ENCODE measurements around the gene SAMD4A. TPM values are rescaled to one million over a fixed set of nuclear protein-coding genes. Genes with fewer than 3 reads are reported as not detected.

Gene SAMD4A
- polyA plus RNA-seq, 3 donors, result 3.2 to 8.6 (median 4.2) TPM

DNA sequence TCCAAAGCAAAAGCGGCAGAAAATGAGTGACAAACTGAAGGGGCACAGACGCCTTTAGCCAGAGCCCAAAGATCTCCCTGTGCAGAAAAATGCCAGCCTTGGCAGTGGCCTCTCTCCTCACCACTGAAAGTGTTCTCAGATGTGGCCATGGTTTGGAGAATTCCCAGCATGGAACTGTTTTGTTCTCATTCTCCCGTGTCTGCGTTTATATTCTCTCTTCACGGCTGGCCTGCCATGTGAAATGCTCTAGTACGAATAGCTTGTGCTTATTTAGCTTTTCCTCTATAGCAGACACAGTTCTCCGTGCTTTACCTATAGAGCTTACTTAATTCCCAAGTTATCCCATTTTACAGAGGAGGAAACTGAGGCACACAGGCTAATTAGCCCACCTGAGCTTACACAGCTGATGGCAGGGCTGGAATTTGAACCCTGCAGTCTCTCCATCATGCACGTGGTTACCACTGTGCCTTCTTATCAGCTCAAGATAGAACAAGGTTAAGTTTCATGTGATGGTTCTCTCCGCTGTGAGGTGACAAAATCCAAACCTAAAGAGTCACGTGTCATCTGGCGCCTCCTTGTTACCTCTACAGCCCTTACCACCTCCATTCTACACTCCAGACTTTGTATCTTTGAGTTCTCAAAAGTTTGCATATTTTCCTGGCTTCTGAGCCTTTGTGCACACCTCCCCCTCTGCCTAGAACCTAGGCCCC, 194.1 kb downstream of the SAMD4A start:
- TF ChIP-seq, protein P1, sequence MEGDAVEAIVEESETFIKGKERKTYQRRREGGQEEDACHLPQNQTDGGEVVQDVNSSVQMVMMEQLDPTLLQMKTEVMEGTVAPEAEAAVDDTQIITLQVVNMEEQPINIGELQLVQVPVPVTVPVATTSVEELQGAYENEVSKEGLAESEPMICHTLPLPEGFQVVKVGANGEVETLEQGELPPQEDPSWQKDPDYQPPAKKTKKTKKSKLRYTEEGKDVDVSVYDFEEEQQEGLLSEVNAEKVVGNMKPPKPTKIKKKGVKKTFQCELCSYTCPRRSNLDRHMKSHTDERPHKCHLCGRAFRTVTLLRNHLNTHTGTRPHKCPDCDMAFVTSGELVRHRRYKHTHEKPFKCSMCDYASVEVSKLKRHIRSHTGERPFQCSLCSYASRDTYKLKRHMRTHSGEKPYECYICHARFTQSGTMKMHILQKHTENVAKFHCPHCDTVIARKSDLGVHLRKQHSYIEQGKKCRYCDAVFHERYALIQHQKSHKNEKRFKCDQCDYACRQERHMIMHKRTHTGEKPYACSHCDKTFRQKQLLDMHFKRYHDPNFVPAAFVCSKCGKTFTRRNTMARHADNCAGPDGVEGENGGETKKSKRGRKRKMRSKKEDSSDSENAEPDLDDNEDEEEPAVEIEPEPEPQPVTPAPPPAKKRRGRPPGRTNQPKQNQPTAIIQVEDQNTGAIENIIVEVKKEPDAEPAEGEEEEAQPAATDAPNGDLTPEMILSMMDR (IDR thresholded peaks at IDR 0.05), result no peak
- Mint-ChIP-seq H3K27ac (no peak overlapping the region), H3K36me3 (no peaks in the 10 kb centered on the region), H3K9me3 (no peaks in the 10 kb centered on the region), H3K4me3 (no peak overlapping the region), H3K4me1 (peaks cover 2% of the 10 kb centered on the region), H3K27me3 (ENCODE audit: low read depth in 3 of 3) (peaks cover 3 to 11% (median 4%) of the 10 kb centered on the region in 3 donors)
- Histone ChIP-seq H3K27ac (ENCODE audit: low read depth in 1 of 2, low read length in 2 of 2) (no peak overlapping the region), H3K9me3 (replicated peaks in 1 of 2; ENCODE audit: control insufficient read depth in 1 of 2, insufficient read depth in 1 of 2, low read length in 2 of 2) (no peaks in the 10 kb centered on the region), H4K20me1 (ENCODE audit: insufficient read depth, low read length) (no peaks in the 10 kb centered on the region), H3K79me2 (ENCODE audit: insufficient read depth, low read length) (no peaks in the 10 kb centered on the region), H3K4me1 (ENCODE audit: control insufficient read depth in 1 of 2, insufficient read depth in 2 of 2, low read length in 2 of 2) (no peaks in the 10 kb centered on the region), H3K27me3 (ENCODE audit: control insufficient read depth in 2 of 2, insufficient read depth in 2 of 2, low read length in 2 of 2) (no peaks in the 10 kb centered on the region), H3K36me3 (replicated peaks in 1 of 2; ENCODE audit: control insufficient read depth in 1 of 2, insufficient read depth in 2 of 2, low read length in 2 of 2) (no peaks in the 10 kb centered on the region), H3K4me3 (replicated peaks in 1 of 3; ENCODE audit: low read depth in 2 of 3, low read length in 3 of 3) (no peak overlapping the region), H2AFZ (ENCODE audit: insufficient read depth, low read depth, low read length, poor library complexity, severe bottlenecking) (no peak overlapping the region), H3K9ac (ENCODE audit: insufficient read depth, low read length, poor library complexity, severe bottlenecking) (no peak overlapping the region), H3K4me2 (replicated peaks; ENCODE audit: extremely low read depth, low read length, poor library complexity, severe bottlenecking) (no peak overlapping the region)
- 97% methylated on average over 10 of the region's 11 CpGs for WGBS (ENCODE audit: insufficient coverage)
- DNase-seq, result no peak
- intact Hi-C loops (cut with micrococcal nuclease), result no loop called here

DNA sequence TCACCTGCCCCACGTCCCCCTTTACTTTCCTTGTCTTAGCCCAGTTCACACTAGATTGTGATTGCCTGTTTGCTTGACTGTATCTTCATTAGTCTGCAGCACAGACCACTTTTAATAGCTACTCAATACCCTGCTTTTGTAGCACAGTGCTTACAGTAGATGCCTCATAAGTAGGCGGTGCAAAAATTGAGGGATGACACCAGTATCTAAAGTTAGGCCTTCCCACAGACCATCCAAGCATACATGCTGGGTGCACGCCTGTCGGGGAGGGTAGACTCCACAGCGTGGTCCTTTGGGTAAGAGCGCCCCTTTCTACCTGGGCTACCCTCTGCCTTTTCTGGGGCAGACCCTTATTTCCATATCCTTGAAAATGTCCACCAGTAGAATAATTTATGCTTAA, 194.9 kb downstream of the SAMD4A start:
- Histone ChIP-seq H3K27me3 (ENCODE audit: control insufficient read depth in 2 of 2, insufficient read depth in 2 of 2, low read length in 2 of 2) (no peaks in the 10 kb centered on the region), H3K4me1 (ENCODE audit: control insufficient read depth in 1 of 2, insufficient read depth in 2 of 2, low read length in 2 of 2) (no peaks in the 10 kb centered on the region), H3K4me2 (replicated peaks; ENCODE audit: extremely low read depth, low read length, poor library complexity, severe bottlenecking) (no peak overlapping the region), H4K20me1 (ENCODE audit: insufficient read depth, low read length) (no peaks in the 10 kb centered on the region), H3K9me3 (replicated peaks in 1 of 2; ENCODE audit: control insufficient read depth in 1 of 2, insufficient read depth in 1 of 2, low read length in 2 of 2) (no peaks in the 10 kb centered on the region), H3K79me2 (ENCODE audit: insufficient read depth, low read length) (no peaks in the 10 kb centered on the region), H3K27ac (ENCODE audit: low read depth in 1 of 2, low read length in 2 of 2) (no peak overlapping the region), H3K36me3 (replicated peaks in 1 of 2; ENCODE audit: control insufficient read depth in 1 of 2, insufficient read depth in 2 of 2, low read length in 2 of 2) (no peaks in the 10 kb centered on the region), H2AFZ (ENCODE audit: insufficient read depth, low read depth, low read length, poor library complexity, severe bottlenecking) (no peak overlapping the region), H3K4me3 (replicated peaks in 1 of 3; ENCODE audit: low read depth in 2 of 3, low read length in 3 of 3) (no peak overlapping the region), H3K9ac (ENCODE audit: insufficient read depth, low read length, poor library complexity, severe bottlenecking) (no peak overlapping the region)
- Mint-ChIP-seq H3K4me3 (no peak overlapping the region), H3K9me3 (no peaks in the 10 kb centered on the region), H3K4me1 (peaks cover under 1% of the 10 kb centered on the region), H3K27ac (no peak overlapping the region), H3K36me3 (no peaks in the 10 kb centered on the region), H3K27me3 (ENCODE audit: low read depth in 3 of 3) (peaks cover 4 to 10% (median 9%) of the 10 kb centered on the region in 3 donors)
- 90% methylated on average over 2 of the region's 6 CpGs for WGBS (ENCODE audit: insufficient coverage)
- no peak for DNase-seq
- TF ChIP-seq, protein P1 (IDR thresholded peaks at IDR 0.05), result no peak
- intact Hi-C loops (cut with micrococcal nuclease), result no loop called here
